ENCODE measurements around the gene TRPM5.
A peak's percentile ranks its signal among the peaks of the same experiment; 100 is the strongest.

The TRPM5 gene

DNA sequence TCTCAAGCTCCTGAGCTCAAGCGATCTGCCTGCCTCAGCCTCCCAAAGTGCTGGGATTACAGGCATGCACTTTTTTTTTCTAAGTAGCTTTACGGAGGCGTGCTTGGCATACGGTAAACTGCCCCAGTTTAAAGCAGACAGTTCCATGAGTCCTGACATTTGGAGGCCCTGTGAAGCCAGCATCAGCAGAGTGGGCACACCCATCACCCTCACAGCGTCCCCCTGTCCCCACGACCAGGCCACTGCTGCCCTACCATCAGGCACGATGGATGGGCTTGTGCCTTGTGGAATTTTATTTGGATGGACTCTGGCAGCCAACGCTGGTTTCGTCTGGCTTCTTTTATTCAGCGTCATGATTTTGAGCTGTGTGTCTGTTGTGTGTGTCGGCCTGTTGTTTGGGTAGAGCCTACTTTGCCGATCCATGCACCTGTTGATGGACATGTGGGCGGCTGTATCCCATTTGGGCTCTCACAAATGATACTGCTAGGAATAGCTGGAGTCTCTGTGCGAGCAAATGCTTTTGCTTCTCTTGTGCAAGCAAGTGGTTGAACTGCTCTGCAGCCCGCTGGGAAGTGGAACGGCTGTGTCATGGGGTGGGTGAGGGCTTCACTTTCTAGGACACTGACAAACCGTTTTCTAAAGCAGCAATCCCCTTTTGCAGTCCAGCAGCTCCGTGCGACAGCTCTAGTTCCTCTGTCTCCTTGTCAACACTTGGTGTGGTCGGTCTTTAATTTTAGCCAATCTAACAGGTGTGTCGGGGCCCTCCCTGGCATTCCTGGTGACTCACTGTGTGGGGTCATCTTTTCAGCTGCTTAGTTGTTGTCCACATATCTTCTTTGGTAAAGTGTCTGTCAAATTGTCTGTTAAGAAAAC lies 24.3 kb upstream of the TRPM5 start:
- CTCF ChIA-PET, result interaction anchor here (0.7 to 1.4 kb wide), 2 partner anchors 9 to 65 kb away, joined by 3 to 4 read pairs; no protein-coding TSS in a partner anchor

DNA sequence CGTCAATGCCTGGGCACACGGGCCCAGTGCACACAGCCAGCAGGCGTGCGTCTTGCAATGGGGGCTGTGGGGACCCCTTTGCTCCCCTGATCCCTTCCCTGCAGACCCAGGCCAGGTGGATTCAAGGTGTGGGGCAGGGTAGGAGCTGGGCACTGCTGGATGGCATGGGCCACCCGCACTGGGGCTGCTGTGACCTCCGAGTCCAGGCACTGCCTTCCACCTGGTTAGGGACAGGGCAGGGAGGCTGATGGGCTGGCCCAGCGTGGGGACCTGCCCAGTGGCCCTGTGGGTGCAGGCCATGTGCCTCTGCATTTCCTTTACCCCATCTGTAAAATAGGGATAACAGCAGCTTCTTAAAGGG lies 23.4 kb upstream of the TRPM5 start:
- no peak for DNase-seq (ENCODE audit: extremely low spot score)
- TF ChIP-seq, protein P1, sequence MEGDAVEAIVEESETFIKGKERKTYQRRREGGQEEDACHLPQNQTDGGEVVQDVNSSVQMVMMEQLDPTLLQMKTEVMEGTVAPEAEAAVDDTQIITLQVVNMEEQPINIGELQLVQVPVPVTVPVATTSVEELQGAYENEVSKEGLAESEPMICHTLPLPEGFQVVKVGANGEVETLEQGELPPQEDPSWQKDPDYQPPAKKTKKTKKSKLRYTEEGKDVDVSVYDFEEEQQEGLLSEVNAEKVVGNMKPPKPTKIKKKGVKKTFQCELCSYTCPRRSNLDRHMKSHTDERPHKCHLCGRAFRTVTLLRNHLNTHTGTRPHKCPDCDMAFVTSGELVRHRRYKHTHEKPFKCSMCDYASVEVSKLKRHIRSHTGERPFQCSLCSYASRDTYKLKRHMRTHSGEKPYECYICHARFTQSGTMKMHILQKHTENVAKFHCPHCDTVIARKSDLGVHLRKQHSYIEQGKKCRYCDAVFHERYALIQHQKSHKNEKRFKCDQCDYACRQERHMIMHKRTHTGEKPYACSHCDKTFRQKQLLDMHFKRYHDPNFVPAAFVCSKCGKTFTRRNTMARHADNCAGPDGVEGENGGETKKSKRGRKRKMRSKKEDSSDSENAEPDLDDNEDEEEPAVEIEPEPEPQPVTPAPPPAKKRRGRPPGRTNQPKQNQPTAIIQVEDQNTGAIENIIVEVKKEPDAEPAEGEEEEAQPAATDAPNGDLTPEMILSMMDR (IDR thresholded peaks at IDR 0.05; ENCODE audit: control extremely low read depth, extremely low read depth, low read depth, missing control alignments), result no peak
- ChIA-PET CTCF (interaction anchor here (1.1 to 1.4 kb wide), 2 partner anchors 65 kb away, joined by 3 to 4 read pairs; no protein-coding TSS in a partner anchor), POLR2A (no interaction called here)

More for the DNA sequence above, 24.3 kb upstream of the TRPM5 start:
- TF ChIP-seq, protein P1 (IDR thresholded peaks at IDR 0.05; ENCODE audit: control extremely low read depth, extremely low read depth, low read depth, missing control alignments), result no peak
- POLR2A ChIA-PET, result no interaction called here
- peak; percentile 11 for DNase-seq (ENCODE audit: extremely low spot score)

DNA sequence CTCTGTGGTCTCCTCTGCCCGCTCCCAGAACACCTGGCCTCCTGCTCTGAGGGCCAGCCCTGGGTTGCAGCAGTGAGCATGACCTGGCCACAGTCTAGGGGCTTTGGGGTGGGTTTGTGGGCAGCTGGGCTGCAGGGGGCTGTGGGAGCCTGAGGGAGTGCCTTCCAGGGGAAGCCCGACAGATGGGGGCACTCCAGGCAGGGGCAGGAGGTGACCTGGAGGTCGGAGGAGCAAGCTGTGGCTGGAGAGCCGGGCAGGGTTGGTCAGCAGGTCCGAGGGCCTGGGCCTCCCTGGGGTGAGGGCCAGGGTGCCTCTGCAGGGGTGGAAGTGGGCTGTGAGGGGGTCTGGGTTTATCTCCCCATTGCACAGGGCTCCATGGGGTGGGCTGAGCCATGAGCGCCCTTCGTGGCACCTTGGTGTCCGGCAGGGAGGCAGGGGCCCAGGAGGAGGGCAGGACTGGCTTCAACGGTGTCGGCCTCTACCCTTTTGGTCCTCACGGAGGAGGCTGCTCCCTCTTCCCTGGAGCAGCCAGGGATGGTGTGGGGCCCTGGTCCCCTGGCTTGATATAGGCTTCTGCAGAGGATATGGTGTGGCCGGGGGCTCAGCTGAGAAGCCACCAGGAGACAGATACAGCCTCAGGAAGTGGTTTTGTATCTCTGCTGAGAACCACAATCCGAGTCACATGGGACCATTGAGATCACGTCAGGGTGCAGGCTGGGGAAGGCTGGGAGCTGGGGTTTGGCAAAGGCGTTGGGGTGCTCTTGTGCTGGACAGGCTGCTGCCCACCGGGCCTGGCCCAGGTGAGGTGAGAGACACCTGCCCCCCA lies 22.8 kb upstream of the TRPM5 start:
- peak; percentile 64 for DNase-seq (ENCODE audit: extremely low spot score)
- TF ChIP-seq, protein P1 (IDR thresholded peaks at IDR 0.05; ENCODE audit: control extremely low read depth, extremely low read depth, low read depth, missing control alignments), result no peak
- ChIA-PET POLR2A (no interaction called here), CTCF (interaction anchor here (1.1 kb wide), 1 partner anchor 66 kb away, joined by 3 read pairs; no protein-coding TSS in a partner anchor)

DNA sequence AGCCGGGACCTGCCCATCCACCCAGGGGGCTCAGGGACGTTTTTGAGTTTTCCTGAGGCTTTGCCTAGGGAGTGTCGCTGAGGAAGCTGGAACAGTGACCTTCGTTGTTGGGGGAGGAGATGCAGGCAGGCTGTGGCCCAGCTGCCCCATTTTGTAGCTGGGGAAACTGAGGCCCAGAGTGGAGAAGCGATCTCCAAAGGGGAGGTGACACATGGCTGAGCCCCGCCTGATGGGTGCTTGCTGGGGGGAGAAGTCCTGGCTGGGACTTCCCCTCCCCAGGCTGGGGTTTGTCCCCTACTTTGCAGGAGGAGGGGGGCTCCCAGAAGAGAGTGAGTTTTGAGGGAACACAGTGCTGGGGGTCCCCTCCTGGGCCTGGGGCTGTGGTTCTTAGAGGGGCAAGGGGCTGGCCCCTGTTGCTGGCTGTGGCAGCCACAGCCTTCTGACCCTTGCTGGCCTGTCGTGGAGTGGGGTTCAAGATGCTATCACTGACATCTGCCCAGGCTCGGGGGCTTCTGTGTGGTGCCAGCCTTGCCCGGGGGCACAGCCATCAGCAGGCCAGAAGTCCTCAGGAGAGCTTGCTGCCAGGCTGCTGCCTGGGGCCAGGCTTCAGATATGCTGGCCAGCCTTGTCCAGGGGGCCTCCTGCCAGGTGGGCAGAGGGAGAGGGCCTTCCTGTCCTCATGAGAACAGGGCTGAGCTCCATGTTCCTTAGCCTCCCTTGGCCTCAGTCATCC lies 21.9 kb upstream of the TRPM5 start:
- TF ChIP-seq, protein P1 (IDR thresholded peaks at IDR 0.05; ENCODE audit: control extremely low read depth, extremely low read depth, low read depth, missing control alignments), result no peak
- peak; percentile 20 for DNase-seq (ENCODE audit: extremely low spot score)
- POLR2A ChIA-PET, result no interaction called here
- CTCF ChIA-PET, result interaction anchor here (1.1 to 1.5 kb wide), 2 partner anchors 67 kb away, joined by 3 to 4 read pairs; no protein-coding TSS in a partner anchor

DNA sequence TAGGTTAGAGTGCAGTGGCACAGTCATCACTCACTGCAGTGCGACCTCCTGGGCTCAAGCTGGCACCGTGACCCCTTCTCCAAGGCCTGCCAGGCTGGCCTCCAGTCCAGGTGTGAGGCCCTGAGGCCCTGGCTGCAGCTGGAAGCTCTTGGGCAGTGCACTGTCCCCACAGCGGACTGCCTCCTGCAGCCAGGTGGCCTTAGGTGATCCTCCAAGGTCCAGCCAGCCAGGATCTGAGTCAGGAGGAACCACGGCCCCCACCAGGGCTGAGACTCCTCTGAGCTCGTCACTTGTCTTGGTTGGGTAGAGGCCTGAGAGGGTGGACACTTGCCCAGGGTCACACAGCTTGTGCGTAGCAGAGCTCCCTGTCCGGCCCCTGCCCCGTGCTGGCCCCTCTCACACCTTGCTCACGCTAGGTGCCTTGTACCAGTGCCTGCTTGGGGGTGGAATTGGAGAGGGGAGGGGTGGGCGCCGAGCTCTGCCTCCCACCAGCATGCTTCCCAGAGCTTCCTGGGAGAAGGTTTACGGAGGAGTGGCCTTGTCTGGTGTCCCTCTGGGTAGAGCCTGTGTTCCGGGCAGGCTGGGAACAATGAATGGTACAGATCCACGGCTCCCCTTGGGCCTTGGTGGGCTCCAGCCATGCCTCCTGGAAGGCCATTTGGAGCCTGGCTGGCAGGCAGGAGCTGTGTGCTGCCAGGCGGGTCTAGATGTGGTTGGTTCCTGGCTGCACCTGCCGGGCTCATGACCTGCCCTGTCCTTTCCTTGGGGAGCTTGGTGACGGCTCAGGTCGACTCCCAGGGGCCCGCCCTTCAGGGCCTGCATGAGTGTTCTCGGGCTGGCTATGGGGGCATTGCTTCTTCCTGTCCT lies 21.1 kb upstream of the TRPM5 start:
- ChIA-PET POLR2A (no interaction called here), CTCF (interaction anchor here (1.5 kb wide), 1 partner anchor 68 kb away, joined by 4 read pairs; no protein-coding TSS in a partner anchor)
- DNase-seq (ENCODE audit: extremely low spot score), result no peak
- TF ChIP-seq, protein P1 (IDR thresholded peaks at IDR 0.05; ENCODE audit: control extremely low read depth, extremely low read depth, low read depth, missing control alignments), result no peak
